ENCODE results near the gene ARHGAP32.

DNA sequence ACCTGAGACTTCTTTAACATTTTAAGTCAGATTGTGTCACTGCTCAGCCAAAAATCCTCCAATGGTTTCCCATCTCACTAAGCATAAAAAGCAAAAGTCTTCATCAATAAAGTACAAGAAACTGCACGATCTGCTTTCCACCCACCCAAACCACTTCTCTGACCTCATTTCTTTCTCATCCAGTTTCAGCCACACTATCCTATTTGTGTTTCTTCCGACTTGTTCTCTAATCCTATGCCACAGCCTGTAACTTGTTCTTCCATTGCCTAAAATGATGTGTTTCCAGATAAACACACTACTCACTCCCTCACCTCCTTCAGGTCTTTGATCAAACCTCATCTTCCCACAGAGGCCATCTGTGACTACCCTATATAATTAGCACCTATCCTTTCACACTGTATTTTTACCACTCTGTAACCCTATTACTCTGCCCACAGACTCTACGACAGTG is 28.4 kb downstream of the ARHGAP32 start:
- TF ChIP-seq, protein P1, sequence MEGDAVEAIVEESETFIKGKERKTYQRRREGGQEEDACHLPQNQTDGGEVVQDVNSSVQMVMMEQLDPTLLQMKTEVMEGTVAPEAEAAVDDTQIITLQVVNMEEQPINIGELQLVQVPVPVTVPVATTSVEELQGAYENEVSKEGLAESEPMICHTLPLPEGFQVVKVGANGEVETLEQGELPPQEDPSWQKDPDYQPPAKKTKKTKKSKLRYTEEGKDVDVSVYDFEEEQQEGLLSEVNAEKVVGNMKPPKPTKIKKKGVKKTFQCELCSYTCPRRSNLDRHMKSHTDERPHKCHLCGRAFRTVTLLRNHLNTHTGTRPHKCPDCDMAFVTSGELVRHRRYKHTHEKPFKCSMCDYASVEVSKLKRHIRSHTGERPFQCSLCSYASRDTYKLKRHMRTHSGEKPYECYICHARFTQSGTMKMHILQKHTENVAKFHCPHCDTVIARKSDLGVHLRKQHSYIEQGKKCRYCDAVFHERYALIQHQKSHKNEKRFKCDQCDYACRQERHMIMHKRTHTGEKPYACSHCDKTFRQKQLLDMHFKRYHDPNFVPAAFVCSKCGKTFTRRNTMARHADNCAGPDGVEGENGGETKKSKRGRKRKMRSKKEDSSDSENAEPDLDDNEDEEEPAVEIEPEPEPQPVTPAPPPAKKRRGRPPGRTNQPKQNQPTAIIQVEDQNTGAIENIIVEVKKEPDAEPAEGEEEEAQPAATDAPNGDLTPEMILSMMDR (IDR thresholded peaks at IDR 0.05) = no peak
- TF ChIP-seq POLR2A (IDR thresholded peaks at IDR 0.05) = no peak

Measured in heart left ventricle (tissue), 13 donors.